HG03439 (cell line): ENCODE measurements around the gene FEM1A.
"Not testable (repeated sequence)": the region's sequence is repeated elsewhere in the genome, so short reads cannot be mapped to it uniquely, and the experiment has no call there.

Experiments
- ATAC-seq: cut with Tn5 transposase; IDR thresholded peaks from one replicate; pipeline ENCODE4 v1.9.1; 2021; ENCODE audit warnings: mild to moderate bottlenecking, moderate library complexity; ENCODE audit not compliant: unreplicated experiment

FEM1A gene

GRCh38 chr19:4773047-4773640 is 18.4 kb upstream of the FEM1A start:
- no peak for ATAC-seq

DNA sequence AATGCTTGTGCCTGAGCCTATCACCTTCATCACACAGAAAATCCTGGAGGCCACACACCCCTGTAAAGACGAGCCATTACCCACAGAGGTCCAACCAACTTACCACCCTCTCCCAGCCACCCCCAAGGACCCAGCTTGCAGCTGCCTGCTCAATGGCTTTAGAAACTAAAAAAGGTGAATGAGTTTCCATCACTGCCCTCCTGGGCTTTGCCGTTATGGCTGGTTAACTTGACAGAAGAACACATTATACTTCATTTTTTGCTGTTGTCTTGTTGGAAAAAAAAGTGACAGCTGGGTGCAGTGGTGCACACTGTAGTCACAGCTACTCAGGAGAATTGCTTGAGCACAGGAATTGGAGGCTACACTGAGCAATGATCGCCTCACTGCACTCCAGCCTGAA is 17.4 kb upstream of the FEM1A start:
- no peak for ATAC-seq

DNA sequence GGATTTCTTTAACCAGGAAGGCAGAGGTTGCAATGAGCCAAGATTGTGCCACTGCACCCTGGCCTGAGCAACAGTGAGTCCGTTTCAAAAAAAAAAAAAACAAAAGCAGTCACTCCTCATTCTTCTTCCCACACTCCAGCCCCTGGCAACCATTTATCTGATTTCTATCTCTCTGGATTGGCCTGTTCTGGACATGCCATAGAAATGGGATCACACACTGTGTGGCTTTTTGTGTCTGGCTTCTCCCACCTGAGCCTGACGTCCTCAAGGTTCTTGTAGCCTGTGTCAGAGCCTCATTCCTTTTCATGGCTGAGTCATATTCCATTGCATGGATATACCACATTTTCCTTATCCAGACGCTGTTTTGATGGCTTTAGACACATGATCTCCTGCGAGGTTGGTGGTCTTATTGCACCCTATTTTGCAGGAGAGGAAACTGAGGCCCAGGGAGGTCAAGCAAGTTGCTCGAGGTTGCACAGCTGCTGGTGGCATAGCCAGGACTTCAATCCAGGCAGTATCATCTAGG is 15.8 kb upstream of the FEM1A start:
- no peak for ATAC-seq

DNA sequence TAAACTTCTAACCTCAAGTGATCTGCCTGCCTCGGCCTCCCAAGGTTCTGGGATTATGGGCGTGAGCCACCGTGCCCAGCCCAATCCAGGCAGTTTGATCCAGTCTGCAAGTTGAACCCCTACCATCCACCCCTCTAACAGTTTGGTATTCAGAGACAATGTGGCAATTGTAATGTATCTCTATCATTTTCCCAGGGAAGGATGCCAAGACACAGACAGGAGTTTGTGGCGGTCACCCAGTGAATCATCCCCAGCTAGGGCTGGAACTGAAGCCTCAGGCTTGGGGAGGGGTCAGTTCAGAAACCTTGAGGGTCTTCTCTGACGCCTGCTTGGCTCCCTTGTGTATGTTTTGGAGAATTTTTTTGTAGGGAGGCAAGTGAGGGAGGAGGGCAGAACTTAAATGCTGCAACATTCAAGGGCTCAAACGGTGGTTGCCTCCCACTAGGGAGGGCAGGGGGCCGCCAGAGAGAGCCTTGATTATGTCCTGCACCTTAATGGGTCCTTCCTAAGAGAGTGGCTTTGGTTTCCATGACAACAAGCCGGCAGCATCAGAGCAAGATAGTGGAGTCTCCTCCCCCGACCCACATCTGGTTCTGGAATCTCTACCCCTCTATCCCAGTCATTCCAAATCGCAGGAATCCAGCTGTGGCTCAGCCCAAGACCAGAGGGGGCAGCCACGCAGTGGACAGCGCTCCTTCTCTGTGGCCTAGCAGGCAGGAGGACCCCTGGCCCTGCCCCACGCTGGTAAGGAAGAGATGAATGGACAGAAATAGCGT is 14.9 kb upstream of the FEM1A start:
- ATAC-seq: no peak

- ATAC-seq: not testable (repeated sequence)
Measured at GRCh38 chr19:4778124-4778523, 13.4 kb upstream of the FEM1A start.

- no peak for ATAC-seq
Measured at GRCh38 chr19:4780860-4781259, 10.7 kb upstream of the FEM1A start.

- no peak for ATAC-seq
Measured at GRCh38 chr19:4781801-4782200, 9.7 kb upstream of the FEM1A start.

GRCh38 chr19:4786412-4787016 is 5.0 kb upstream of the FEM1A start:
- ATAC-seq: not testable (repeated sequence)

DNA sequence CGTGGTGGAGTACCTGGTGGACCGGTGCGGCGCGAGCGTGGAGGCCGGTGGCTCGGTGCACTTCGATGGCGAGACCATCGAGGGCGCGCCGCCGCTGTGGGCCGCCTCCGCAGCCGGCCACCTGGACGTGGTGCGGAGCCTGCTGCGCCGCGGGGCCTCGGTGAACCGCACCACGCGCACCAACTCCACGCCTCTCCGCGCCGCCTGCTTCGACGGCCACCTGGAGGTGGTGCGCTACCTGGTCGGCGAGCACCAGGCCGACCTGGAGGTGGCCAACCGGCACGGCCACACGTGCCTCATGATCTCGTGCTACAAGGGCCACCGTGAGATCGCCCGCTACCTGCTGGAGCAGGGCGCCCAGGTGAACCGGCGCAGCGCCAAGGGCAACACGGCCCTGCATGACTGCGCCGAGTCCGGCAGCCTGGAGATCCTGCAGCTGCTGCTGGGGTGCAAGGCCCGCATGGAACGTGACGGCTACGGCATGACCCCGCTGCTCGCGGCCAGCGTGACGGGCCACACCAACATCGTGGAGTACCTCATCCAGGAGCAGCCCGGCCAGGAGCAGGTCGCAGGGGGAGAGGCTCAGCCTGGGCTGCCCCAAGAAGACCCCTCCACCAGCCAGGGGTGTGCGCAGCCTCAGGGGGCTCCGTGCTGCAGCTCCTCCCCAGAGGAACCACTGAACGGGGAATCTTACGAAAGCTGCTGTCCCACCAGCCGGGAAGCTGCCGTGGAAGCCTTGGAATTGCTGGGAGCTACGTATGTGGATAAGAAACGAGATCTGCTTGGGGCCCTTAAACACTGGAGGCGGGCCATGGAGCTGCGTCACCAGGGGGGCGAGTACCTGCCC is 708 bp downstream of the FEM1A start:
- ATAC-seq: not testable (repeated sequence)

DNA sequence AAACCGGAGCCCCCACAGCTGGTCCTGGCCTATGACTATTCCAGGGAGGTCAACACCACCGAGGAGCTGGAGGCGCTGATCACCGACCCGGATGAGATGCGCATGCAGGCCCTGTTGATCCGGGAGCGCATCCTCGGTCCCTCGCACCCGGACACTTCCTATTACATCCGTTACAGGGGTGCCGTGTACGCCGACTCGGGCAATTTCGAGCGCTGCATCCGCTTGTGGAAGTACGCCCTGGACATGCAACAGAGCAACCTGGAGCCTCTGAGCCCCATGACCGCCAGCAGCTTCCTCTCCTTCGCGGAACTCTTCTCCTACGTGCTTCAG is 1.3 kb downstream of the FEM1A start:
- ATAC-seq: not testable (repeated sequence)

DNA sequence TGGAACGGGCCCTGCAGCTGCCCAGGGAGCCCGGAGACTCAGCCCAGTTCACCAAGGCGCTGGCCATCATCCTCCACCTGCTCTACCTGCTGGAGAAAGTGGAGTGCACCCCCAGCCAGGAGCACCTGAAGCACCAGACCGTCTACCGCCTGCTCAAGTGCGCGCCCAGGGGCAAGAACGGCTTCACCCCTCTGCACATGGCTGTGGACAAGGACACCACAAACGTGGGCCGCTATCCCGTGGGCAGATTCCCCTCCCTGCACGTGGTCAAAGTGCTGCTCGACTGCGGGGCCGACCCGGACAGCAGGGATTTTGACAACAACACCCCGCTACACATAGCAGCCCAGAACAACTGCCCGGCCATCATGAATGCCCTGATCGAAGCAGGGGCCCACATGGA is 1.7 kb downstream of the FEM1A start:
- ATAC-seq: not testable (repeated sequence)

DNA sequence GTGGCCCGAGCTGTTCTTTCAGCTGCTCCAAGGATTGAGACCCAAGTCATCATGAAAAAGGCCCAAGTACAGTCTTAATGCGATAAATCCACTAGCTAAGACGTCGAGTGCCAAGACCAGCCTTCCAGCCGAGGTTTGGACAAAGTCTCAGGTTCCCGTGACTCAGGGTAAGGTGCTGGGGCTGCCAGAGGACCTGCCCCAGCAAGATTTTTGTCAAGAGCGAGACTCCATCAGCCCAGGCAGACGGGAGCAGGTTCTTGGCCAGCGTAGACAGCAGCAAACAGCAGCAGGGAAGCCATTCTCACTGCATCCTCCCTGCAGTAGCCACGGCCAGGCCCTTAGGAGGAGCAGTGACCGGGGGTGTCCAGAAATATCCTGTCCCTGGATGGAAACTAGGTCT is 3.4 kb downstream of the FEM1A start:
- ATAC-seq: no peak

GRCh38 chr19:4795400-4795799 is 3.9 kb downstream of the FEM1A start:
- no peak for ATAC-seq

DNA sequence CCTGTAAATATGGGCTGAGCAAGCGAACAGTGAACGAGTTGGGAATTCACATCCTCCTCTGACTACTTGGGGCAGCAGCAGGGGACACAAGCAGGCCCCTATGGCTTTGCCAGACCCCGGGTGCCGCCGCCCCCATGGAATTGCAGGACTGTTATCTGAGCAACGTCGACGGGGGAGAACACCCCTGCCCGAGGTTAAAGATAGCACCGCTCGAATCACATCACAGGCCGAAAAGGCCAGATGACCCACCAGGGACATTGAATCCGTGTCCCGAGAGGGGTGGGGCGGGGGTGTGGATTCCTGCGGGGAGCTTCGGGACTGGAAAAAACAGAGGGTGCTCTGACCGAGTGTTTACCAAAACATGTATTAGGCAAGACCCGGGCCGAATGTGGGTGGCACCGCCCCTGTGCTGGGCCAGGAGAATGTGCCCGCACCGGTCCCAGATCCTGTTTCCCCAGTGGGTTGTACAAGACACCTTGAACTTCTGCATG is 9.1 kb downstream of the FEM1A start:
- no peak for ATAC-seq

GRCh38 chr19:4801085-4801619 is 9.6 kb downstream of the FEM1A start:
- ATAC-seq: no peak

DNA sequence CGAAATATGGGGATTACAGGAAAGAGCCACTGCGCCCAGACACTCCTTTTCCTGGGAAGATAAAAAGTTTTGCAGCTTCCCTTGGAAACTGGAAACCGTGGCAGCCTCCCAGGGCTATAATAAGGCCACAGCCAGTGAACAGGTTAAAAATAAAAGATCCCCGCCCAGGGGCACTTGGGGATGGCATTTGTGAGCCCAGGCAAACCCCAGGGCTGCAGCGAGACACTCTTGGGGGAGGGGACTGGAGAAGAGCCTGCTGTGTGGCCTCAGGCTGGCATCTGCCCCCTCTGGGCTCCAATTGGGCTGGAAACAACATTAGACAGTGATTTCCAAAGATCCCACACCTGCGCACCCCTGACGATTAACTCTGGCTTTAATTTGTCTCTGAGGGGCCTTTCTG is 11.2 kb downstream of the FEM1A start:
- no peak for ATAC-seq

DNA sequence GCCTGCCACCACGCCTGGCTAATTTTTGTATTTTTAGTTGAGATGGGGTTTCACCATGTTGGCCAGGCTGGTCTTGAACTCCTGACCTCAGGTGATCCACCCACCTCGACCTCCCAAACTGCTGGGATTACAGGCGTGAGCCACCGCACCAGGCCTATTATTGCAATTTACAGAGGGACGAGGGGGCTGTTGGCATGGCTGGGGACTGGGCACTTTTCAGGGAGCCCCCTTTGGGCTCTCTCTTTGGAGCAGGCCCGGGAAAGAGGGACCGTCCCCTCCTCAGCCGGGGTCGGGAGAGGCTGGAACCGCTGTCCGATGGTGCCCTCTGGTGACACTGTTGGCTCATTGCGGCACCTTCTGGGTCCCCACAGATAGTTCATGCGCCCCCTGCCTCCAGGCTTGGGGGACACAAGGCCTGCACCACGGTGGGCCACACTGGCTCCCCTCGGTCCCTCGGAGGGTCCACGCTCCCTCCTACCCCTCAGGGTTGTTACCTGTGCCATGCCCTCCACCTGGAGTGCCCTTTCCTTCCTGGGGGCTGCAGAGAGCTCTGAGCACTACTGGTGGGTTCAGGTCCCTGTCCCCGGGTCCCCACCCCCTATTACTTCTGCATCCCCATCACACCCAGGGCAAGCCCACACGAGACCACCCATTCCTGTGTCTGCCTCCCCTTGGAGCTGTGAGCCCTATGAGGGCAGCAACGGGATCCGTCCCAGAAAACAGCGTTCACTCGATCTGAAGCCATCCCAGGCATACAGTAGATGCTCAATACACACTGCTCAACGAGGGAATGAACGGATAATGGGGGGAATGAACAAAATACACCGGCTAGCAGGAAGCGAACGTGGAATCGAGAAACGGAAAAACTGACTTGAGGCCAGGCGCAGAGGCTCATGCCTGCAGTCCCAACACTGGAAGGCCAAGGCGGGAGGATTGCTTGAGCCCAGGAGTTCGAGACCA is 12.5 kb downstream of the FEM1A start:
- no peak for ATAC-seq

GRCh38 chr19:4805140-4805539 is 13.6 kb downstream of the FEM1A start:
- not testable (repeated sequence) for ATAC-seq

DNA sequence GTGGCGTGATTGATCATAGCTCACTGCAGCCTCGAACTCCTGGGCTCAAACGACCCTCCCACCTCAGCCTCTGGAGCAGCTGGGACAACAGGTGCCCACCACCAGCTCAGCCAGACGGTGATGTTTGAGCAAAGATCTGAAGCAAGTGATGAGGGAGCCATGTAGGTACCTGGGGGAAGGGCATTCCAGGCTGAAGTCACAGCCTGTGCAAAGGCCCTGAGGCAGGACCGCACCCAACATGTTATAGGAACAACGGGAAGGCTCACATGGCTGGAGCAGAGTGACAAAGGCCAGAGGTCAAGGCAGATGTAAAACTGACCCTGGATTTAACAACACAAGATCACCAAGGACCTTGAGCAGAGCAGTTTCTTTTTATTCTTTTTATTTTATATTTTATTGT is 14.8 kb downstream of the FEM1A start:
- no peak for ATAC-seq

- no peak for ATAC-seq
Measured at GRCh38 chr19:4807188-4807587, 15.7 kb downstream of the FEM1A start.
